IMR-90 (cell line): ENCODE measurements around the gene ASB16.

Source experiments
- CHD1 ChIP-seq: IDR thresholded peaks from 2 replicates; pipeline ENCODE4 v1.6.1; 2012; ENCODE audit warnings: low read depth, low read length, improper control_type of control experiment
- RAD21 ChIP-seq: IDR thresholded peaks from 2 replicates; pipeline ENCODE4 v1.6.1; 2012; ENCODE audit warnings: low read length, improper control_type of control experiment
- TF ChIP-seq, protein P1 (sequence below): fragments of 150-350 bp; IDR thresholded peaks from 2 replicates; pipeline ENCODE4 v1.6.1; 2017; ENCODE audit warnings: mild to moderate bottlenecking, antibody characterized with exemption, low read length, low read depth
- TF ChIP-seq, protein P2 (sequence below): conservative IDR thresholded peaks from 2 replicates; pipeline ENCODE4 v1.5.1; 2012; ENCODE audit warnings: mild to moderate bottlenecking, low read depth, low read length, improper control_type of control experiment

DNA sequence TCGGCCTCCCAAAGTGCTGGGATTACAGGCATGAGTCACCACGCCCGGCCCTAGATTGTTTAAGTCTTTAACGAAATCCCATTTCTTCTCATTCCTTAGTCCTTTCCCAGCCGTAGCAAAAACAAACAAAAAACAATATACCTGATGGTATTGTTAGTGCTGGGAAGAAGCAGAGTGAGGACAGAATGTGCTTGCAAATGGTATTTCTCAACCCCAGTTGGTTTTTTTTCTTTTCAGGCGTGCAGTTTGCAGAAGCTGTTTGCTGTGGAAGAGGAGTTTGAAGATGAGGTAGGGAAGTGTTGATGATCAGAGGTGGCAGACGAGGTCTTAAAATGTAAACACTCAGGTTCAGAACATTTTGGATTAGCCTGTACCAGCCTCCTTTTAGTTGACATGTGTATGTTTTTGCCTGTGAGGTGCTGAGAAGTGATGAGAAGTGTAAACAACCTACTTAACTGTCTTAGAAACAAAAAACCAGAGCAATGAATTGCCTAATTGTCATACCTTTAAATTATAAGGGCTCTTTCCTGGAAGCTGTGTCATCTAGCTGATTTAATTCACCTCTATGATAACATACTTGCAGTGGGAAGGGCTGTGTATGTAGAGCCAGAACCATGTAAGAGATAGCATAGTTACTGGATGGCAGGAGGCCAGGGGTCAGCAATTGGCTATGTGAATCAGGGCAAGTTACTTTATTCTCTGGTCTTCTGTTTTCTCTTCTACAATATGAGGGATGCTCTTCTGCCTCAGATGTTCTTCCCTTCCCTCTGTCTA lies 25.4 kb upstream of the ASB16 start:
- TF ChIP-seq, protein P1, sequence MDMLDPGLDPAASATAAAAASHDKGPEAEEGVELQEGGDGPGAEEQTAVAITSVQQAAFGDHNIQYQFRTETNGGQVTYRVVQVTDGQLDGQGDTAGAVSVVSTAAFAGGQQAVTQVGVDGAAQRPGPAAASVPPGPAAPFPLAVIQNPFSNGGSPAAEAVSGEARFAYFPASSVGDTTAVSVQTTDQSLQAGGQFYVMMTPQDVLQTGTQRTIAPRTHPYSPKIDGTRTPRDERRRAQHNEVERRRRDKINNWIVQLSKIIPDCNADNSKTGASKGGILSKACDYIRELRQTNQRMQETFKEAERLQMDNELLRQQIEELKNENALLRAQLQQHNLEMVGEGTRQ = no peak
- TF ChIP-seq, protein P2, sequence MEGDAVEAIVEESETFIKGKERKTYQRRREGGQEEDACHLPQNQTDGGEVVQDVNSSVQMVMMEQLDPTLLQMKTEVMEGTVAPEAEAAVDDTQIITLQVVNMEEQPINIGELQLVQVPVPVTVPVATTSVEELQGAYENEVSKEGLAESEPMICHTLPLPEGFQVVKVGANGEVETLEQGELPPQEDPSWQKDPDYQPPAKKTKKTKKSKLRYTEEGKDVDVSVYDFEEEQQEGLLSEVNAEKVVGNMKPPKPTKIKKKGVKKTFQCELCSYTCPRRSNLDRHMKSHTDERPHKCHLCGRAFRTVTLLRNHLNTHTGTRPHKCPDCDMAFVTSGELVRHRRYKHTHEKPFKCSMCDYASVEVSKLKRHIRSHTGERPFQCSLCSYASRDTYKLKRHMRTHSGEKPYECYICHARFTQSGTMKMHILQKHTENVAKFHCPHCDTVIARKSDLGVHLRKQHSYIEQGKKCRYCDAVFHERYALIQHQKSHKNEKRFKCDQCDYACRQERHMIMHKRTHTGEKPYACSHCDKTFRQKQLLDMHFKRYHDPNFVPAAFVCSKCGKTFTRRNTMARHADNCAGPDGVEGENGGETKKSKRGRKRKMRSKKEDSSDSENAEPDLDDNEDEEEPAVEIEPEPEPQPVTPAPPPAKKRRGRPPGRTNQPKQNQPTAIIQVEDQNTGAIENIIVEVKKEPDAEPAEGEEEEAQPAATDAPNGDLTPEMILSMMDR = no peak
- no peak for TF ChIP-seq RAD21
- no peak for TF ChIP-seq CHD1
